Measurements from ENCODE around the gene CAMK2B.

CAMK2B gene

GRCh38 chr7:44257213-44257612, 68.2 kb downstream of the CAMK2B start:
- DNase-seq (no peak), ATAC-seq (ENCODE audit: insufficient read depth, low read depth) (no peak)
- H3K9me3 ChIP-seq (ENCODE audit: insufficient read depth, low read length, severe bottlenecking): no peaks in the 10 kb centered on the region
- no peak overlapping the region for H2AFZ ChIP-seq (ENCODE audit: low read depth, low read length)
- no peak overlapping the region for H3K4me3 ChIP-seq (ENCODE audit: low read depth in 1 of 2, low read length in 2 of 2)
- H3K36me3 ChIP-seq (ENCODE audit: insufficient read depth, low read length): no peaks in the 10 kb centered on the region
- no peaks in the 10 kb centered on the region for H3K79me2 ChIP-seq (ENCODE audit: insufficient read depth, low read length)
- H3K27me3 ChIP-seq (ENCODE audit: insufficient read depth, low read length, poor library complexity): no peaks in the 10 kb centered on the region
- H3K27ac ChIP-seq (ENCODE audit: low read length): no peak overlapping the region
- H3K4me2 ChIP-seq (ENCODE audit: insufficient read depth, low read length): no peak overlapping the region
- H4K20me1 ChIP-seq (ENCODE audit: insufficient read depth, low read length): no peaks in the 10 kb centered on the region
- no peaks in the 10 kb centered on the region for H3K4me1 ChIP-seq (ENCODE audit: insufficient read depth, low read length)
- H3K9ac ChIP-seq (ENCODE audit: low read depth, low read length): no peak overlapping the region
- no peak for TF ChIP-seq EZH2 (IDR thresholded peaks at IDR 0.05; ENCODE audit: borderline replicate concordance, low read depth, low read length, severe bottlenecking)
- no peak for TF ChIP-seq CTCF (IDR thresholded peaks at IDR 0.05; ENCODE audit: borderline replicate concordance, extremely low read depth, low read length, poor library complexity, severe bottlenecking)

GRCh38 chr7:44256459-44256858, 68.9 kb downstream of the CAMK2B start:
- Histone ChIP-seq H3K4me2 (ENCODE audit: insufficient read depth, low read length) (no peak overlapping the region), H3K27ac (ENCODE audit: low read length) (no peak overlapping the region)

GRCh38 chr7:44251881-44252280, 73.5 kb downstream of the CAMK2B start:
- Histone ChIP-seq H3K9ac (ENCODE audit: low read depth, low read length) (no peak overlapping the region), H3K4me1 (ENCODE audit: insufficient read depth, low read length) (no peaks in the 10 kb centered on the region), H3K27me3 (ENCODE audit: insufficient read depth, low read length, poor library complexity) (no peaks in the 10 kb centered on the region), H3K36me3 (ENCODE audit: insufficient read depth, low read length) (no peaks in the 10 kb centered on the region), H3K9me3 (ENCODE audit: insufficient read depth, low read length, severe bottlenecking) (no peaks in the 10 kb centered on the region), H4K20me1 (ENCODE audit: insufficient read depth, low read length) (peaks cover 3% of the 10 kb centered on the region; the same call in 1 of the 2 replicates), H3K27ac (ENCODE audit: low read length) (no peak overlapping the region), H3K79me2 (ENCODE audit: insufficient read depth, low read length) (no peaks in the 10 kb centered on the region), H3K4me2 (ENCODE audit: insufficient read depth, low read length) (no peak overlapping the region), H2AFZ (ENCODE audit: low read depth, low read length) (no peak overlapping the region), H3K4me3 (ENCODE audit: low read depth in 1 of 2, low read length in 2 of 2) (no peak overlapping the region)
- no peak for DNase-seq
- TF ChIP-seq EZH2 (IDR thresholded peaks at IDR 0.05; ENCODE audit: borderline replicate concordance, low read depth, low read length, severe bottlenecking) (no peak), CTCF (IDR thresholded peaks at IDR 0.05; ENCODE audit: borderline replicate concordance, extremely low read depth, low read length, poor library complexity, severe bottlenecking) (no peak)
- no peak for ATAC-seq (ENCODE audit: insufficient read depth, low read depth)

More at GRCh38 chr7:44256459-44256858, 68.9 kb downstream of the CAMK2B start:
- H3K9me3 ChIP-seq (ENCODE audit: insufficient read depth, low read length, severe bottlenecking): no peaks in the 10 kb centered on the region
- no peak overlapping the region for H3K4me3 ChIP-seq (ENCODE audit: low read depth in 1 of 2, low read length in 2 of 2)
- H4K20me1 ChIP-seq (ENCODE audit: insufficient read depth, low read length): no peaks in the 10 kb centered on the region
- H3K9ac ChIP-seq (ENCODE audit: low read depth, low read length): no peak overlapping the region
- H3K4me1 ChIP-seq (ENCODE audit: insufficient read depth, low read length): no peaks in the 10 kb centered on the region
- H3K36me3 ChIP-seq (ENCODE audit: insufficient read depth, low read length): no peaks in the 10 kb centered on the region
- H3K79me2 ChIP-seq (ENCODE audit: insufficient read depth, low read length): no peaks in the 10 kb centered on the region
- TF ChIP-seq CTCF (IDR thresholded peaks at IDR 0.05; ENCODE audit: borderline replicate concordance, extremely low read depth, low read length, poor library complexity, severe bottlenecking) (no peak), EZH2 (IDR thresholded peaks at IDR 0.05; ENCODE audit: borderline replicate concordance, low read depth, low read length, severe bottlenecking) (no peak)
- H2AFZ ChIP-seq (ENCODE audit: low read depth, low read length): no peak overlapping the region
- no peak for DNase-seq
- no peaks in the 10 kb centered on the region for H3K27me3 ChIP-seq (ENCODE audit: insufficient read depth, low read length, poor library complexity)
- no peak for ATAC-seq (ENCODE audit: insufficient read depth, low read depth)

- no peaks in the 10 kb centered on the region for H3K79me2 ChIP-seq (ENCODE audit: insufficient read depth, low read length)
- no peak overlapping the region for H2AFZ ChIP-seq (ENCODE audit: low read depth, low read length)
- ATAC-seq (ENCODE audit: insufficient read depth, low read depth) (no peak), DNase-seq (no peak)
- H3K4me3 ChIP-seq (ENCODE audit: low read depth in 1 of 2, low read length in 2 of 2): no peak overlapping the region
- H3K4me2 ChIP-seq (ENCODE audit: insufficient read depth, low read length): no peak overlapping the region
- TF ChIP-seq CTCF (IDR thresholded peaks at IDR 0.05; ENCODE audit: borderline replicate concordance, extremely low read depth, low read length, poor library complexity, severe bottlenecking) (no peak), EZH2 (IDR thresholded peaks at IDR 0.05; ENCODE audit: borderline replicate concordance, low read depth, low read length, severe bottlenecking) (no peak)
- H3K27ac ChIP-seq (ENCODE audit: low read length): no peak overlapping the region
- no peaks in the 10 kb centered on the region for H3K9me3 ChIP-seq (ENCODE audit: insufficient read depth, low read length, severe bottlenecking)
- H3K27me3 ChIP-seq (ENCODE audit: insufficient read depth, low read length, poor library complexity): no peaks in the 10 kb centered on the region
- H3K9ac ChIP-seq (ENCODE audit: low read depth, low read length): no peak overlapping the region
- H3K36me3 ChIP-seq (ENCODE audit: insufficient read depth, low read length): no peaks in the 10 kb centered on the region
- H4K20me1 ChIP-seq (ENCODE audit: insufficient read depth, low read length): peaks cover 3% of the 10 kb centered on the region; the same call in 1 of the 2 replicates
- no peaks in the 10 kb centered on the region for H3K4me1 ChIP-seq (ENCODE audit: insufficient read depth, low read length)
These were observed 74.1 kb downstream of the CAMK2B start for GRCh38 chr7:44251269-44251668.
